GM12801 (cell line): ENCODE measurements around the gene COL21A1.

Experiments used
- CTCF ChIP-seq: IDR thresholded peaks from one replicate; pipeline ENCODE4 v1.5.1; 2011; ENCODE audit warnings: control low read depth; ENCODE audit not compliant: insufficient read length; ENCODE audit errors: extremely low read depth

The COL21A1 gene

DNA sequence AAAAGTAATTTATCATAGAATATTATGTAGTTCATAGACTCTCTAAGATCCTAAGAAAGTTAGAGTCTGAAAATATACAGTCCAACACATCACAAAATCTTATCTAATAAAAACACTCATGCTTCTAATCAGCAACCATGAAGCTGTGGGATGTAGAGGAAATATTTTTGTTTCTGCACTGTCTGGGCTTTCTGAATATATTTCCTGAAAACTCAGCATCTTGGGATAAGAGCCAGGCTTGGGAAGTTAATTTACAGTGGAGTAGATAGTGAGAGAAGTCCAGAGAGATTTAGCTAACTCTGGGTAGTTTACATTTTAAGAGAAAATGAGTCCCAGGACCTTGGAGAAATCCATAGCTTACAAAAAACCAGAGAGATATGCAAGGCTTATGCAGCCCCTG, 221.6 kb downstream of the COL21A1 start:
- TF ChIP-seq CTCF, result no peak

DNA sequence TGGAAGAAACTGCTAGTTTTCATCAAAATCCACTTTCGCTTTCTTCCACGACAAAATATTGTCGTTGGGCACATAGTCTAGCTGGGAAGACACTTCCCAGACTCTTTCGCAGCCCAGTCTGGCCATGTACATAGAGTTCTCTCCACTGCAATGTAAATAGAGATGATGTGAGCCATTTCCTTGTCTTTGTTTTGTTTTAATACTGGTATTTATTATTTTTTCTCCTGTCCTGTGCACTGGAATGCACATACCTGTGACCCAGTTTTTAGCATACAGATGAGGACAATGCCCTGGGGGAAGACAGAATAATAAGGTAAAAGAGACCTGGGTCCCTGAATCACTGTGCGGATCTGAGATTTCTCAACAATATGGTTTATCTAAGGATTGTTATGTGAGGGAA, 222.4 kb downstream of the COL21A1 start:
- TF ChIP-seq CTCF, result no peak

DNA sequence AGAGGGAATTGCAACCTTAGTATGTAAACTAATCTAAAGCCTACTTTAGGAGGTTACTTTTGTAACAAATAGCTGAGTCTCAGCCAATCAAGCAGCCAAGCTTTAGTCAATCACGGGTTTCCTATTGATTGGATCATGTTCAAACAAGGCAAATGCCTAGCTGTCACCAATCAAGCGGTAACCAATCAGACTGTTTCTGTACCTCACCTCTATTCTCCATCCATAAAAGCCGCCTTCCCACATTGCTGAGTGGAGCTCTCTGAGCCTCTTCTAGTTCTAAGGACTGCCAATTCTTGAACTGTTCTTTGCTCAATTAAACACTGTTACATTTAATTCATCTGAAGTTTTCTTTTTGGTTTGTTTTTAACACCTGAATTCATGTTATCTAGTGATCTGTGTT, 223.6 kb downstream of the COL21A1 start:
- TF ChIP-seq CTCF, result no peak

DNA sequence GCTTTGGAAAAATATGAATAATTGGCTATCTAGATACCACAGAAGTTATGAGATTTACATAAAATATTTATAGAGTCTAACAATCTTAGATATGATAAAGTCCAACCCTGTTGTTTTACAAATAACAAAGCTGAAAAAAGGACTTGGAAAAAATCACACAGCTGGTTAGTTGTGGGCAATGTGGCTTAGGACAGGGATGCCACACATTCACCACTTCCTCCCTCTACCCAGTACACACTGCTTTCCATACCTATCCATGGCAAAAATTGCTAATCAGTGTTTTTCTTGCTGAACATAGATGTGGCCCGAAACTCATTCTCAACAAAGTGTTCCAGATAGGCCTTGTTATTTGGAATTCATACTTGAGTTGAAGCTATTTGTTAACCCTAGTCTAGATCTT, 224.7 kb downstream of the COL21A1 start:
- no peak for TF ChIP-seq CTCF

DNA sequence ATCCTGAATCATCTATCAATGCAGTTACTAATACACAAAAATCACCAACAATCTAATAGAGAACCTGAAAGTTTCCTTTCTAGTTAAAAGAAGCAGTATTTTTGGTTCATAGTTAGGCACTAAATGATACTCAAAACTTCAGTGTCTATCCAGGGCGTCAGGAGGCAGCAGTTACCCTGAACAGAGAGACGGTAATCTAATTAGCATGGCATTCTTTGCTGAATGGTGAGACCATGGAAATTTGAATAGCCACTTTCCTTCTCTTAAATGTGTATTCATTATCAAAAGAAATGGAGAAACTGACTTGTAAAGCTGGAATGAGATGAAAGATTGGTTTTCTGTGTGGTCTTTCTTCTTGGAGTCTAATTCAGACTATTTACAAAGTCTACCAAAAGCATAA, 225.4 kb downstream of the COL21A1 start:
- no peak for TF ChIP-seq CTCF

DNA sequence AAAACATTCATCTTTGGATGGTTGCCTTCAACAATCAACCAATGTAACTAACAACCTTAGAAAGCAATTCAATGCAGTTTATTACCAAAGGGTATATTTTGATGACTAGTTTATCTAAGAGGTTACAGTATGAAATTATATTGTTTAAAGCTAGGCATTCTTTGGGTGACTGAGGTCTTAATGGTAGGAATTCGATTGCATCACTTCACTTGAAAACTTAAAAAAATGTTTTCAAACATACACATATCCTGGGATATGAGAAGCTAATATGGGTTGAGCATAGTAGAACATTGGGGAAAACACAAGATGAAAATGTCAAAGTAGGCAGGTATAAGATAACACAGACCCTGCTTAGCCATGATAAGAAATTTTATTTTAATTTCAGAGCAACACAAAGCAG, 227.4 kb downstream of the COL21A1 start:
- no peak for TF ChIP-seq CTCF

DNA sequence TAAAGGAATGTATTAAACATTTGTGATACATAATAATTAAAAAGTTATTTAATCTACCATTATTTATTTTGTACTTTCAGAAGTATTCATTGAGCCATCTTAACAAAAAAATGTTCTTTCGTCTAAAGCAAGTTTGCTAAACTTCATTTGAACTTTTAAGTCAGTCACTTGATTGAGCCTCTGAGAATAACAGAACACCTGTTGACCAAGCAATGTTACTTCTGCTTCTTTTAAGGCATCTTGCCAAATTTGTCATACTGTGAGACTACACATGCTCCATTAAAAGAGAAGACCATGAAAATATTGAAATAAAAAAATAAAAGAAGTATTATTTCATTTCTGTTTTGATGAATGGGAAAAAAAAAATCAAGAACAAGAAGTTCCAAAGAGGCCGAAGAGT, 230.2 kb downstream of the COL21A1 start:
- TF ChIP-seq CTCF, result no peak

DNA sequence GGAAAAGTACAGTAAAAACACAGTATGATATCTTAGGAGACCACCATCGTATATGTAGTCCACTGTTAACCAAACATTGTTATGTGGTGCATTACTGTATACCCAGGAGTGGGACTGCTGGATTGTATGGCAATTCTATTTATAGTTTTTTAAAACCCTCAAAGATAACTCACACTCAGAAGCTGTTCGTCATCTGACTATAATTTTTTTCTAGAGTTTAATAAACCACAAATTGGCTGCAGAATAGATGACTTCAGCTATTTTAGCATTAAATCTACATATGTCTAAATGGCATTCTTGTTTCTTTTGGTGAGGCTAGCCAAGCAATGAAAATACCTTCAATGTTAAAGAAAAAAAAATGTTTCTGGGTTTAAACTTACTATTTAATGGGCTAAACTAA, 237.7 kb downstream of the COL21A1 start:
- TF ChIP-seq CTCF, result no peak
